LoVo (cell line): ENCODE measurements around the gene C14orf119.

Experiments
- DNase-seq: peaks from one replicate; pipeline ENCODE4 v3.0.0-alpha.2; 2016; ENCODE audit warnings: low spot score

The C14orf119 gene

DNA sequence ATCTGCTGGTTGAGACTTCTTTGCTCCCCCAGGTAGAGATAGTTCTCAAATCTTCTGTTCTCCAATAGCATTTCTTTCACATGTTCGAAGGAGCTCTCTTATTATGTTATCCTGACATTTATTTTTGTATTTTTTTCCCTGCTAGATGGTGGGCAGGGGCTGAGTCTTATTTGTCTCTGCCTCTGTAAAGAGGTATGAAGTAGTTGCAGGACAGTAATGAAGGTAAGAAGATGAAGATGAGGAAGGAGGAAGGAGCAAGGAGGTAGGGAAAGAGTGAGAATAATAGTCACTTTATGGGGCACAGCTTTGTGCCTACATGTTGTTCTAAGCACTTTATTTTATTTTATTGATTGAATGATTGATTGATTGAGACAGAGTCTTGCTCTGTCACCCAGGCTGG is 14.5 kb downstream of the C14orf119 start:
- DNase-seq = no peak

DNA sequence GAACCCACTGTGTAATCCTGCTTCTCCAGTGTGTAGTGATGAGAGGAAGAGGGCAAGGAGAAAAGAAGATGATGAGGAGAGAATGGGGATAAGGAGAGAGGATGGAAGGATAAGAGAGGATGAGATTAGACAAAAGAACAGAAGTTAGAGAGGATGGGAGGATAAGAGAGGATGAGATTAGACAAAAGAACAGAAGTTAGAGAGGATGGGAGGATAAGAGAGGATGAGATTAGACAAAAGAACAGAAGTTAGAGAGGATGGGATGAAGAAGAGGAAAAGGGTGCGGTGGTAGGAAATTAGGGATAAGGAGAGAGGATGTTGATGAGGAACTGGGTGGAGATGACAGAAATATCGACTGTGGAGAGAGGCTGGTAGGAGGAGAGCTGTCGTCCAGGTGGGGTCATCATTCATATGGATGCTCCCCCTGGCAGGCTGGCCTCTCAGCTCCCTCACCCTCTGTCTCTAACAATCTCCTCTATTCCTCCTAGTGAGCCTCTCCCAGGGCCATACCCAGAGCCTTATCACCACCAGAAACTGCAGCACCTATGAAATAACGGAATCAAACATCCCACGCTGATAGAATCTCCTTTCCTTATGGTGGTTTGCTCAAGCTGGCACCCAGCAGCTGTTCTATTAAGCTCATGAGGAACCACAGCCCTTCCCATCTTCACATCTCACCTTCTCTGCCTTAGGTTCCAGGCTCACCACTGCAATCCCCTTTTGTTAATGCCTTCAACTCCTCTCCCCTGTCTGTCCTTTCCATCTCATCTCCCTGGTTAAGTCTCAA is 15.5 kb downstream of the C14orf119 start:
- DNase-seq = no peak

DNA sequence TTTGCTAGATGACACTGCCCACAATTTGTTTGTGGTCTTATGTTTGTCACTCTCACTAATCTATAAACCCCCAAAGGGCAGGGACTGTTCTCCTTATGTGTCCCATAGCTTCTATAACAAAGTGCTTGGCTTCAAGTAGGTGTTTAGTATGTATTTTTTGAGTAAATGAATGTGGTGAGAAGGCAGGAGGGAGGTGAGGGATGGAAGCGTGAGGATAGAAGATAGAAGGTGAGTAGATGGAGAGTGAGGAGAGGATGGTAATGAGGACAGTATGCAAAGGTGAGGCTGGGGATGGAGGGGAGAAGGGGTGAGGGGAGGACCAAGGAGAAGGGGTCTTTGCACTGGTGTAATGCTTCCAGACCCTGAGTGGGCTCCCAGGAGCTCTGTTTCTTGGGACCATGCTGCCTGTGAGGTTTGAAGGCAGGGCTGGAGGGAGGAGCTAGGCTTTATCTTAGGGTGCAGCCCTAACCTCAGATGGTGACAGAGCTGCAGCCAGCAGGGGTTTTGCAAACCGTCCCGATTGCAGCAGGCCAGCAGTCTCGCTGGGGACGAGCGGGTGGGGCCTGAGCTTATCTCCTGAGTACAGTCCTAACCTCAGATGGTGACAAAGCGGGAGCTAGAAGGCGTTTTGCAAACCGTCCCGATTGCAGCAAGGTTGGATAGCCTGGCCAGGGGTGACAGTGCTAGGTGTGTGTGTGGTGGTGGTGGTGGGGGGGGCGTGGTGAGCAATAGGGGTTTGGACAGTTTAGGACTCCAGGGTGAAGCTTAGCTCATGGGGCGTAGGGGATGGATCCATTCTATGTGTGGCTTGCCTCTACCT is 17.3 kb downstream of the C14orf119 start:
- no peak for DNase-seq

DNA sequence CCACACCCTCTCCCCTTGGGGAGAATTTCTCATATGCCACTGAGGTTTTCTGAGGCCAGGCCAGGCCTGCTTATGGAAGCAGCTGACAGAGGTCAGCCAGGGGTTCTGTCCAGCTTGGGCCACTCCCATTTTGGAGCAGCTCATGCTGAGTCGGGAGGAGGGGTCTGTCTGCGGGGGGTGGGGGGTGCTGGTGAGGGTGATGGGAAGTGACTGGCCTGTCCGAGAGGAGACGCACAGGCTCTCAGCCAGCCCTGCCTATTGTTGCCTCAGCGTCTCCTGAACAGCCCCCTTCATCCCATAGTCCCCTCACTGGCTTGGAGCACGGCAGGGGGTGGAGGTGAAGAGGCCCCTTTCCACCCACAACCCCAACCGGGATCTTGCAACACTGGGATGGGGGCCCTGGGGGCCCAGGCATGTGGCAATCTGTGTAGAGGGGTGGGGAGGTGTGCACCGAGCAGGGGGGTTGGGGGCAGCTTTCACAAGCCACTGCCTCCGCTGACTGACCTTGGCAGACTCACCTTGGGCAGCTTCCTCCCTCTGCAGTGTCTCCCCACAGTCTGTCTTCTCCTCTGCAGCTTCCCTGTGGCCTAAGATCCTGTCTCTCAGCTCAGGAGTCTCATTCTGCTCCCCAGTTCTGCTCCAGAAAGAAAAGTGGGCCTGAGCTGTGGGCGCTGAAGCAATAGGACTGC is 18.3 kb downstream of the C14orf119 start:
- no peak for DNase-seq

DNA sequence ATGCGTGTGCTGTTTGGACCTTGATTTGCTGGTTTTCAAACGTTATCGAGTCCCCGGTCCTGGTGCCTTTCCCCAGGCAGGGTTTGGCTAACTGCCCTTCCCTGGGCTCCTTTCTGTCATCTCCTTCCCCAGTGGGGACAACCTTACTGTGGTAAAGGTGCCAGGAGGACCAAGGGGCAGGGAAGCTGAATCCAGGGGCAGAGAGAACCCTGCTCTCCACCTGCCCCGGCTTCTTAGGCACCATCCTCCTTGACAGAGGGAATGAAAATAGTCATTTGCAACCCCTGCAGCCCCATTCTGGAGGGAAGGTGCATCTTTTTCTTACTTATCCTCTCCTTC is 18.8 kb downstream of the C14orf119 start:
- DNase-seq = no peak

DNA sequence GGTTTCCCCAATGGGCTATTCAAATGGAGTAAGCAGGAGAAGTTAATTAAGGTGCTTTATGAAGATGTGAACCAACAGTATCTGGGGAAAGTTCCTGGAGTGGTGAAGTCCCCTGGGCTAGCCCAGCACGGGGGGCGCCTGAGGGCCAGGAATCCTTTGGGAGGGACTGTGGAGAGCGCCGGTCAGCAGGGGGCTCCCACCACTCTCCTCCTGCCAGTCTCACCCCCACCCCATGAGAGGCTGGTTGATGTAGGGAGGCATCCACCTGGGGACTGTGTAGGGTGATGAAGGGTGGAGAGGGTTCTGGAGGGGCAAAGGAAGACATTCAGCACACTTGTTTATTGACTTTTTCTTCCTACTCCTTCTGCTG is 19.3 kb downstream of the C14orf119 start:
- DNase-seq = no peak

DNA sequence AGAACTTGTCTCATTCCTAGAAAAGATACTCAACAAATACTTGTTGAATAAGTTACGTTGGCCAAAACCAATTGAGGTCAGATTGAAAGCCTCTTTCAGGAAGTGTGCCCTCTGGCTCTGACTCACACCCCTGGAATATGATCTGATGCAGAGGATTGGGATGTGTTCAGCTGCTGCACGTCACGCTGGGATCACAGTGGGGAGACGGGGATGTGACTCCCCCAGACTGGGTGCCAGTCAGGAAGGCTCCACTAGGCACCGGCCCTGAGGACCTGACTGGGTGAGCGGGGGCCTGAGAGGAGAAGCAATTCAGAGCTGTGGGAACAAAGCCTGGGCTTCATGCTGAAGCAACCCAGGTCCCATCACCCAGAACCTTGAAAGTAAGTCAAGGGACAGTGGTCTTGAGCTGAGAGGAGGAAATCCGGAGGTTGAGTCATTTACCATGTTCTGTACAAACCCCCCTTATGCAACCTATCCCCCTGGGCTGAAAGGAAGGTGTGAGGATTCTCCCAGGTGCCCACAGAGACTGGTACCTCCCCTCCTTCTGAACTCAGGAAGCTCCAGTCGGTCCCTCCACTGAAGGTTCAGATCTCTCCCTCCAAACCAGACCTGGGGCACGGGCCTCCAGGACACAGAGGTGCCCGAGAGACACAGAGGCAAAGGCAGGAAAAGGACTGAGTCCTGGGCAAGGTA is 19.9 kb downstream of the C14orf119 start:
- DNase-seq = peak; percentile 37

DNA sequence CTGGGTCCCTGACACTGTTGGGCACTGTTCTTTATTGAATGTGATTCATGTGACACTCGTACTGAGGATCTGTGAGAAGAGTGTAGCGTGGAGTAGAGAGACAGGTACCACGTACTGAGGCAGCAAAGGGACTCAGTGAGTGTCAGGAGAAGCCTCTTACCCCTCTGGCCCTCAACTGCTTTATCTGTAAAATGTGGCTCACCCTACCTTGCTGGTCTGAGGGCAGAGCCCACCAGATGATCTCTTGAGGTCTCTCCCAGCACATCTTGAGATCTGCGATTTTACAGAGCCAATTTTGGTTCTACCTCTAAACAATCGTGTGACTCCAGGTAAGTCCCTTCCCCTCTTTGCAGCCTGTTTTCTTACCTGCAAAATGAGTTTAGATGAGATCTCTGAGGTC is 20.6 kb downstream of the C14orf119 start:
- DNase-seq = no peak

DNA sequence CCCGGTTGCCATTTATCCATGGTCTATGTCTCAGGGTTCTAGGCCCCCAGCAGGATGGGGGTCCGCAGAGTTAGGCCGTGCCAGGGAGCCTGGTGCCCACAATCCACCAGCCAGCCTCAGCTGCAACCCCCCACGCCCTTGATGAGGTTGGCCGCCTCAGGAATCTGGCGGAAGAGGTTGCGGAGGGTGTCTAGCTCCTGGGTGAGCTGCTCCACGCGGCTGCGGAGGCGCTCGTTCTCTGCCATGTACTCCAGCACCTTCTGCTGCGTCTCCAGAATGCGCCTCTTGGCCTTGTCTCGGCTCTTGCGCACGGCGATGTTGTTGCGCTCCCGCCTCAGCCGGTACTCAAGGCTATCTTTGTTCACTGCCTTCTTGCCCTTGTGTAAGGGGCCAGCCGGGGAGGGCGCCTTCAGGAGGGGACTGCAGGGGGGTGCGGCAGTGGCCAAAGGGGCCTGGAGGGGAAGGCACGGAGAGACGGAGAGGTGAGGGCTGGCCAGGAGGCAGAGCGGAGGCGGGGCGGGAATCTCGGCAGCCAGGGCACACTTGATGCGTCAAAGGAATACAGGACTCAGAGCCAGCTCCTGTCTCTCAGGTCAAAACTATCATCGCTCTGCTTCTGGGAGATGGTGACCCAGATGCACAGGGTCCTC is 22.2 kb downstream of the C14orf119 start:
- no peak for DNase-seq

DNA sequence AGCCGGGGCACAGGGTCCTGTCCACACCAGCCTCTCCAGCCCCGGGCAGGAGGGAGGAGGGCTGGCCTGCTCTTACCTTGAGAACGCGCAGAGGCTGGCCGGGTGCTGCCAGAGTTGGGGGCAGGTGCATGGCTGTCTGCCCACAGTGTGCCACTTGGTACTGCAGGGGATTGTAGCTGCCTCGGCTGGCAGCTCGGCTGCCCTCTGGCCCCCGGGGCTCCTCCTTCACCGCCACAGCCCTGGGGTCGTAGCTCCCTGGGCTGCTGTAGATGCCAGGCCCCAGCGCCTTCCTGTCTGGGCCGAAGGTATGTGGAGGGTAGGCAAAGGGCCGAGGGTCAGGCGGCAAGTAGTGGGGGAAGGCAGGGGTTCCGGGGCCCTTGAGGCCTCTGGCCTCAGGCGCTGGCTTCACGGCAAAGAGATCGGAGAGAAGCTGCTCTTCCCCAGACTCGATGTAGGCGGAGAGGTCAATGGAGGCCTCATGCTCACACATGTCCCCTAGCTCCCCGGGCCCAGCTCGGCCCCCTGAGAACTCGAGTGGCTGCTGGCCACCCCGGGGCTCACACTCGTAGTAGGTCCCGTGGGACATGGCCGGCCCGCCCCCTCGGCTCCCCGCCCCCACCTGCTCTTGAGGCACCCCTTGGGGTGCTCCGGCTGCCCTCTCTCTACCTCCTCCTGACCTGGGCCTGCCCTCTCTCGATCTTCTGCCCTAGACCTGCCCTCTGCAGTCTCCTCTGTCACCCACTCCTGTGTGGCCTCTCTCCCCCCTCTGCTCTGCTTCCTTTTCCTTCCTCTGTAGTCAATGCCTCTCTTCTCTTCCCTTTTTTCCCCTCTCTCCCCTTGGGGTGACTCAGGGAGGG is 23.4 kb downstream of the C14orf119 start, which contains the start of gene CEBPE:
CEBPE (minus strand) TSS at position 750 of the 857 bp plus-strand sequence; CDS start at position 586, 164 bp downstream.
- DNase-seq = no peak

DNA sequence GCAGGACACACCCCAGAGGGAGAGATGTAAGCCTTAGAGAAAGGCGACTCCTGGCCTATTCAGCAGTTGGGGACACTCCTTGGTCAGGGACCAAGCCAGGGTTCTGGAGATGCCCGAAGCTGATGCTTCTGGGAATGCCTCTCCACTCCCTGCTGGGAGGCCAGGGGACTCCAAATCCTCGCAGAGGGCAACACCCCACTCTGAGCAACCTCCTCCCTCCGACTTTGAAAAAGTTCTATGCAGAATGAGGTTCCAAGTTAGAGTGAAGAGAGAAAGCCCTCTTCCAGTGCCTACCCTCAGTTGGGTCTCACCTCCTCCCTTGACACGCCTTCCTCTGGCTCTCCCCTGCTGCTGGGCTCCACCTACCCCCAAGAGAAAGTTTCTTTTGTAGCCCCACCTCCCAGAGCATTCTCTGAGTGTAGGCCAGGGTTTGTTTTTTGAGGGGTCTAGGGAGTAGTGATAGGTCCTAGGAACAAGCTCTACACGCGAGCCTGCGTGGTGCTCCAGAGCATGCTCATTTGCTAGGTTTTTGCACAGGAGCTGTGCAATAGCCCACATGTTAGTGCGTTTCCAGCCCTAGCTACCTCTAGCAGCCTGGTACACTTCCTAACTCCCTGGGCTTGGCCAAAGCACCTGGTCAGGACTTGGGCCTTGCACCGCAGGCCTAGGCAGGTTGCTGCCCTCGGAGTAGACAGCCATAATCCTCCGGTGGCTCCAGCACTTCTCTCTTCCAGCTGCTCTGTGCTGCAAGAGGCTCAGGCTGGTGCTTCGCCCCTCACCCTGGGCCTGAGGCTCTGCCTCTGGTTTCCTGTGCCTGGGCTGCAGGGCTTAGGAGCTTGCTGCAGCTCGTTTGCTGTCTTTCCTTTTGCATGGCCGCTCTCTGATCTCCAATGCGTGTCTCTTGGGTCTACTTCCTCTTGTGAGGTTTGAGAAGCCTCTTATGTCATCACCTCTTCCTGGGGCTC is 24.3 kb downstream of the C14orf119 start:
- DNase-seq = no peak

DNA sequence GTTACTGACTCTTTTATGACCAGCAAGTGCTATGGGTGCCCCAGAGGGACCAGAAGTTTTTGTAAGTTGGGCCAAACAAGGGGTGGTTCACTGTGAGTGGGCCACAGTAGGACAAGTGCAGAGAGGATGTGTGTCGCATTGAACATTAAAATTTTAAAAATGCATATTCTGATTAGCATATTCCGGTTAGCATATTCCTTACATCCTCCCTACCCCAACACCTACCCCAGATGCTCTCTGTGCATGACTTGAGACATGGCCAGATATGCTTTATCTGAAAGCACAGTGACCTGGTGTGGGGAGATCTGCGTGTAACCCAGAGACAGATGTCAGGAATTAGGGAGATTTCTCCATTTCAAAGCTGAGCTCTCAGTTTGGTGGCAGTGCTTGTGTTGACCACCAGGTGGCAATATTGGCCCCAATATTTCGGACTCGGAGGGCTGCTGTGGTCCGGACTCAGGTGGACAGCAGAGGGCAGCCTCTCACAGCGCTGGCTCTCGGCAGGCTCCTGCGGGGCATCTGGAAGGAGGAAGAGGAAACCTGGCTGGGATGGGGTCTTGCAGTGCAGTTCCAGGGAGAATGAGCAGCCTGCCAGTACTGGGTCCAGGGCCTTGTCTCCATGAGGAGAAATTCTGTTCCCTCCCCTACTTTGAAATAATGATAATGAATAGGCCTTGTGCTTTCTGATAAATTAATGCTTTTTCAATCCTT is 25.4 kb downstream of the C14orf119 start:
- peak; percentile 89 for DNase-seq

DNA sequence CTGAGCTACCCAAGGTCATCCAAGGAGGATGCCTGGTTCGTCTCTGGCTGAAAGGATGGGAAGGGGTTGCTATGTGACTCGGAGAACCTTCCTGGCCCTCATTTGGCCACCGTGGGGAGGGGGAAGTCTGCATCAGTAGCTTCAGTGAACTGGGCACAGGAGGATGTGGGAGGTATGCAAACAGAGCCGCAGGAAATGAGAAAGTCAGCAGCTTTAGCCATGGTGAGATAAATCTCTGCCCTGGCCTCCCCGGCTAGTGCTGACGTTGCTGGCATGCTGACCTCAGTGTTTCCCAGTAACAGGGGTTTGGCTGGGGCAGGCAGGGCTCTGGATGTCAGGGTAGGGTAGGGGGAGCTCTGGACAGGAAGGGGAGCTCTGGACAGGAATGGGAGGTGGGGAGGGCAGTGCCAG is 26.1 kb downstream of the C14orf119 start:
- DNase-seq = no peak

DNA sequence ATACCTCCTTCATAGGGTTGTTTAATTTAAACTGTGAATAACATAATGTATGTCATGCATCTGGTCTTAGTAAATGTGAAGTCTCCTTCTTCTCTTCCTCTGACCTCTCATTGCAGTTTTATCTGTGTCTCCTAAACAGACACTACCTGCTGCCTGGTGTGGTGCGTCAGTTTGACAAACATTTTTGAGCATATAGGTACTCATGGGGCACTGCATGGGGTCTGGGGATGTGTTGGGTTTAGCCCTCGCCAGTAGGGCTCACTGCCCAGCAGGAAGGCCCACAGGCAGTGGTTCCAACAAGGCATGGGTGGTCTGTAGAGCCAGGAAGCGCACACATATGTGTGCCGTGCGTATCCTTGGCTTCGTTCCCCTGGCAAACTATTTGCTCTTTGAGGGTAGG is 26.8 kb downstream of the C14orf119 start:
- DNase-seq = no peak

DNA sequence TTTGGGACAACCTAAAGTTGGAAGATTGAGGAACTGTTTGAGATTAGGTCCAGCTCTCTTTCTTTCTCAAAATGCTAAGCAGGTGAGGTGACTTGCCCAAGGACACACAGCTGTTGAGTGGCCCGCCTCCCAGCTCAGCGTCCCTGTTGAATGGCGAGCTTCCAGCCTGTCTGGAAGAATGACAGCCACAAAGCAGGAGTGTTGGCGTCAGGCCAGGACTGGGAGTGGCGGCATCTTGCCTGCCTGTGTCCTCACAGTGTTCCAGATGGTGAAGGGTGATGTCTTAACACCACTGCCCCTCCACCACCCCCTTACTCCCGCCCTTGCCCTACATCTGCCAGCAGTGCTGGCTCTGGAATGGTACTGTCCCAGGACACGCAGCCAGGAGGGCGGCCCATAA is 28.1 kb downstream of the C14orf119 start:
- peak; percentile 77 for DNase-seq

DNA sequence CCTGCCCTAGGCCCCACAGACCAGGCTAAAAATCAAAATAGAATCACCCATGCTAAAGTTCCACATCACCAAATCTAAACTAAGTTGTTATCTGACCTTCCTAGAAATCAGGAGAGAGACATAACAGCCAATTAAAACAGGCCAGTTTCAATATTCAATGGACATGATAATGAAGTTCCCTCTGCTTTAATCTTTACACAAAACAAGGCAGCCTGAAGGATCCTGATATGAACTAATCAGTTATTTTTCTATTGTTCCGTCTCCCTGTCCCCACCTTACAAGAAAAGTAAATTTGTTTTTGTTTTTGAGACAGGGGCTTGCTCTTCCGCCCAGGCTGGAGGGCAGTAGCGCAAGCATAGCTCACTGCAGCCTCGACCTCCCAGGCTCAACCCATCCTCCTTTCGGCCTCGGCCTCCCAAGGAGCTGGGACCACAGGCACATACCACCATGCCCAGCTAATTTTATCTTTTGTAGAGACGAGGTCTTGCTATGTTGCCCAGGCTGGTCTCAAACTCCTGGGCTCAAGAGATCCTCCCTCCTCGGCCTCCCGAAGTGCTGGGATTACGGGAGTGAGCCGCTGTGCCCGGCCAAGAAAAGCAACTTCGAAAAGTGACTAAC is 29.1 kb downstream of the C14orf119 start:
- DNase-seq = no peak

DNA sequence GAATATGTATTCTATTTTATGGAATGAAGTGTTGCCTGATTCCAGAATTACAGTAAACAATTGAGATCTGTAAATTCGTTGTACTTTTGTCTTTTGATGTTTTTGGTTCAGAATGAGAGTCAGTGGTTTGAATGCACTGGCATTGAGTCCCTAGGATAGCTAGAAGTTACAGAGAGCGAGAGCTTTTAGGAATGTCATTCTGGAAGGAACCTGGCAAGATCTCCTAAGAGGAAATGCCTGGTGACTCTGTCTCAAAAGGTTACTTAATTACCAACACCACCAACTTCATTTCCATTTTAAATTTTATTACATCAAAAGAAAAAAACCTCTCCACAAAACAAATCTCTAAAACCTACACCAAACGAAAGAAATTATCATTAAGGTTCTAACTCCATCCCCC is 29.7 kb downstream of the C14orf119 start:
- no peak for DNase-seq

DNA sequence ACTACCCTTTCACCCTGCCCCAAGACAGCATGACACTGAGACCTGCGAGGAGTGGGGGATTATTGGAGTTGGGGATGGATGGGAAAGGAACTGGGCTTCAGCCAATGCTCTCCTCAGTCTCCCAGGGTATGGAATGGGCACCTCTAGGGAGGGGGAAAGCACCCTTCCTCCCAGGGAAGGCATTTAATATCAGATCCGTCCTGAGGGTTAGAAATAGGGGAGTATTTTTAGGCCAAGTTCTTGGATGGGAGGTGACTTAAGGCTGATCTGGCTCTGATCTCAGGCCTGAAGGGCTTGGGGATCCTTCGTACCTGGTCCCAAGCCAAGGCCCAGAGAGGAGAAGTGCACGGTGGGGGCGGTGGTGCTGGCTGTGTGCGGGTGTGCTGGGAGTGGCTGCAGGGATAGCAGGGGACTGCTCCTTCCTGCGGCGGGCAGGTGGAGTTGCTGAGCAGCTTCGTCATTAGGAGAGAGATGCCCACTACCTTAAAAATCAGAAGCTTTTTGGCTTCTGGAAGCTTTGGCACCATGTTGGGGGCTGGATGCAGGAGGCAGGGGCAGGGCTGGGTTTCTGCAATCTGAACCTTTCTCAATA is 30.7 kb downstream of the C14orf119 start:
- DNase-seq = no peak
